Pancreas (tissue), 10 donors: Measurements from ENCODE around the gene NRIP1. TPM values are rescaled to one million over a fixed set of nuclear protein-coding genes. Genes with fewer than 3 reads are reported as not detected.

Experiments
- ATAC-seq, 4 donors: fragments of 200-7000 bp; cut with Tn5 transposase; one replicate each; pipeline versions ENCODE4 v1.8.0 to v1.9.1; 2020; ENCODE audit warnings: mild to moderate bottlenecking in 4 of 4, moderate library complexity in 4 of 4
- DNase-seq, 6 donors: peaks; one replicate each; pipeline ENCODE4 v3.0.0-alpha.2; 2020
- FAIRE-seq: peaks from 2 replicates; lab custom pipeline; 2012; peaks lifted over from hg19 to GRCh38; lab: Jason Lieb, UNC
- H3K27ac ChIP-seq, 4 donors: fragments of 200-600 bp; sonication (generic); 1 replicate in 3 of 4; 2 replicates in 1 of 4; pipeline versions ENCODE4 v1.5.0 to v1.8.0; 2020
- H3K27me3 ChIP-seq, 4 donors: fragments of 200-600 bp; one replicate each; pipeline ENCODE4 v1.8.0; 2021
- H3K36me3 ChIP-seq, 3 donors: fragments of 200-600 bp; sonication (generic) in 1 of 3; one replicate each; pipeline versions ENCODE4 v1.5.0 to v1.8.0; 2020 to 2021
- H3K4me1 ChIP-seq, 3 donors: fragments of 200-600 bp; one replicate each; pipeline ENCODE4 v1.8.0; 2021
- H3K4me3 ChIP-seq, 4 donors: fragments of 200-600 bp; sonication (generic) in 2 of 4; one replicate each; pipeline versions ENCODE4 v1.5.0 to v1.8.0; 2020 to 2021
- H3K9me3 ChIP-seq, 4 donors: fragments of 200-600 bp; one replicate each; pipeline ENCODE4 v1.8.0; 2021
- CTCF ChIP-seq, 4 donors: fragments of 200-600 bp; sonication (generic) in 3 of 4; IDR thresholded peaks; one replicate each; pipeline versions ENCODE4 v1.5.0 to v1.8.0; 2021; ENCODE audit warnings: antibody characterized with exemption in 4 of 4
- WGBS, 2 donors: extraction: QIAGEN DNeasy Blood & Tissue Kit; methylation state at CpG; one replicate each; pipeline ENCODE4 v1.1.7; 2013; 5-methylcytosine and 5-hydroxymethylcytosine counted together
- intact Hi-C, 3 donors: fragments of 100-400 bp; cut with DNase I; formaldehyde crosslinking; loops; one replicate each; pipeline versions ENCODE4 v1.11.1 to v1.14.2; 2022
- polyA plus RNA-seq, 2 donors: library from polyadenylated mRNA; stranded (reverse); fragments of 200-250 nt; gene quantifications; one replicate each; pipeline ENCODE4 v1.2.3, GENCODE V29; 2013
- total RNA-seq, 6 donors: library from RNA; stranded (reverse); fragmentation: NEBNext Ultra II Directional in 4 of 6; extraction: Animal tissue kit (Norgen Biotek cat#: 25700) in 4 of 6; gene quantifications; one replicate each; pipeline versions ENCODE4 v1.2.1 to v1.2.4, GENCODE V29; 2021 to 2023
- donor health status: healthy with polysubstance abuse.
- donor health status: DM: no; HTN: no; CAD: no; lungs with moderate emphysema.
- donor health status: DM: no; HTN: no; CAD: no.
- donor health status: control.
- donor health status: control.
- donor health status: Bipolar disorder and iron deficiency.
- donor health status: DM: yes; HTN: yes; CAD: no.
- donor health status: DM: no; HTN: no; CAD: no.
- donor health status: DM: no; HTN: no; CAD: no.
- donor health status: DM: yes; HTN: yes; CAD: no.

Gene NRIP1
- total and polyA plus RNA-seq, 8 donors = 3.7 to 33.5 (median 24.1) TPM

GRCh38 chr21:15098908-15099307 lies 34.1 kb upstream of the NRIP1 start:
- TF ChIP-seq CTCF (IDR thresholded peaks at IDR 0.05) = no peak
- Histone ChIP-seq H3K36me3 (no peaks in the 10 kb centered on the region), H3K4me3 (no peak overlapping the region), H3K27ac (no peak overlapping the region), H3K9me3 (no peaks in the 10 kb centered on the region), H3K27me3 (no peaks in the 10 kb centered on the region), H3K4me1 (peaks cover 0 to 6% (median under 1%) of the 10 kb centered on the region in 3 donors)
- 84 to 89% methylated on average over 3 of the region's 3 CpGs for WGBS, 2 donors
- intact Hi-C loops = no loop called here
- ATAC-seq (no peak), FAIRE-seq (no peak), DNase-seq (no peak)

- Histone ChIP-seq H3K4me3 (no peak overlapping the region), H3K4me1 (peaks cover 0 to 6% (median 0%) of the 10 kb centered on the region in 3 donors), H3K9me3 (no peaks in the 10 kb centered on the region), H3K27ac (no peak overlapping the region), H3K27me3 (no peaks in the 10 kb centered on the region), H3K36me3 (no peaks in the 10 kb centered on the region)
- no peak for TF ChIP-seq CTCF (IDR thresholded peaks at IDR 0.05)
- intact Hi-C loops = no loop called here
- DNase-seq = no peak
- no peak for FAIRE-seq
- WGBS, 2 donors = 59 to 64% methylated on average over 3 of the region's 3 CpGs
- no peak for ATAC-seq
Observed at GRCh38 chr21:15098181-15098580, 33.4 kb upstream of the NRIP1 start.

- Histone ChIP-seq H3K4me3 (no peak overlapping the region), H3K9me3 (no peaks in the 10 kb centered on the region), H3K27ac (no peak overlapping the region), H3K4me1 (peaks cover 0 to under 1% (median 0%) of the 10 kb centered on the region in 3 donors), H3K27me3 (no peaks in the 10 kb centered on the region), H3K36me3 (no peaks in the 10 kb centered on the region)
- no peak for DNase-seq
- WGBS, 2 donors = 96 to 100% methylated on average over 3 of the region's 3 CpGs
- FAIRE-seq = peak; percentile 29
- no peak for ATAC-seq
- intact Hi-C loops = no loop called here
- TF ChIP-seq CTCF (IDR thresholded peaks at IDR 0.05) = no peak
Observed at GRCh38 chr21:15097580-15097979, 32.8 kb upstream of the NRIP1 start.

GRCh38 chr21:15096146-15096545 lies 31.3 kb upstream of the NRIP1 start:
- WGBS, 2 donors = 62 to 76% methylated on average over 1 of the region's 1 CpG
- H3K4me1 ChIP-seq = peaks cover 0 to 2% (median 0%) of the 10 kb centered on the region in 3 donors
- no peak overlapping the region for H3K4me3 ChIP-seq
- TF ChIP-seq CTCF (IDR thresholded peaks at IDR 0.05) = no peak
- no peaks in the 10 kb centered on the region for H3K36me3 ChIP-seq
- peak in 3 of 4 donors; percentile 38 to 81 (median 69) for ATAC-seq
- DNase-seq = no peak
- intact Hi-C loops = no loop called here
- no peak for FAIRE-seq
- no peaks in the 10 kb centered on the region for H3K27me3 ChIP-seq
- H3K27ac ChIP-seq = no peak overlapping the region
- no peaks in the 10 kb centered on the region for H3K9me3 ChIP-seq

GRCh38 chr21:15095326-15095725 lies 30.5 kb upstream of the NRIP1 start:
- 47 to 58% methylated on average over 1 of the region's 1 CpG for WGBS, 2 donors
- intact Hi-C loops = no loop called here
- Histone ChIP-seq H3K4me3 (no peak overlapping the region), H3K36me3 (no peaks in the 10 kb centered on the region), H3K9me3 (peaks cover 0 to 6% (median 0%) of the 10 kb centered on the region in 4 donors), H3K27me3 (no peaks in the 10 kb centered on the region), H3K4me1 (peaks cover 0 to 4% (median 0%) of the 10 kb centered on the region in 3 donors), H3K27ac (no peak overlapping the region)
- no peak for TF ChIP-seq CTCF (IDR thresholded peaks at IDR 0.05)
- ATAC-seq (peak in 3 of 4 donors; percentile 29 to 44 (median 39)), DNase-seq (no peak), FAIRE-seq (no peak)
